Gastroesophageal sphincter (tissue), 4 donors: ENCODE results near the gene SPRR3. TPM values are rescaled to one million over a fixed set of nuclear protein-coding genes. Genes with fewer than 3 reads are reported as not detected.

Experiments used
- ATAC-seq: fragments of 150-250 bp; one replicate; pipeline ENCODE4 v1.9.1; 2016; ENCODE audit warnings: mild to moderate bottlenecking, moderate library complexity
- H3K27ac ChIP-seq, 4 donors: fragments of 200-600 bp; sonication (generic) in 3 of 4; 1 replicate in 3 of 4; 2 replicates in 1 of 4; pipeline ENCODE4 v1.5.1; 2016 to 2019
- H3K27me3 ChIP-seq: fragments of 200-600 bp; sonication (generic); one replicate; pipeline ENCODE4 v1.5.1; 2019
- H3K36me3 ChIP-seq, 2 donors: fragments of 200-600 bp; sonication (generic); one replicate each; pipeline ENCODE4 v1.5.1; 2019; ENCODE audit warnings: control low read depth in 1 of 2
- H3K4me1 ChIP-seq, 3 donors: fragments of 200-600 bp; sonication (generic); 1 replicate in 2 of 3; 2 replicates in 1 of 3; pipeline ENCODE4 v1.5.1; 2016 to 2019; ENCODE audit warnings: control low read depth in 2 of 3
- H3K4me3 ChIP-seq, 2 donors: fragments of 200-600 bp; sonication (generic); one replicate each; pipeline ENCODE4 v1.5.1; 2019; ENCODE audit warnings: mild to moderate bottlenecking in 1 of 2, moderate library complexity in 1 of 2
- H3K9me3 ChIP-seq, 3 donors: fragments of 200-600 bp; sonication (generic); one replicate each; pipeline ENCODE4 v1.5.1; 2017 to 2019; ENCODE audit warnings: control low read depth in 2 of 3
- CTCF ChIP-seq, 4 experiments: fragments of 200-600 bp in 2 of 4; fragments of 450-650 bp in 2 of 4; sonication (generic) in 1 of 4; IDR thresholded peaks; one replicate each; pipeline ENCODE4 v1.5.1; 2017 to 2019; ENCODE audit warnings: antibody characterized with exemption in 4 of 4, mild to moderate bottlenecking in 2 of 4, moderate library complexity in 2 of 4
- EP300 ChIP-seq: sonication (generic); formaldehyde crosslinking; IDR thresholded peaks from one replicate; pipeline ENCODE4 v1.6.1; 2017; ENCODE audit warnings: antibody characterized with exemption, mild to moderate bottlenecking
- POLR2A ChIP-seq, 2 donors: fragments of 450-650 bp; IDR thresholded peaks; one replicate each; pipeline ENCODE4 v1.6.1; 2017; ENCODE audit warnings: antibody characterized with exemption in 2 of 2, mild to moderate bottlenecking in 2 of 2, moderate library complexity in 1 of 2
- POLR2AphosphoS5 ChIP-seq: sonication (generic); formaldehyde crosslinking; IDR thresholded peaks from one replicate; pipeline ENCODE4 v1.6.1; 2017; ENCODE audit warnings: antibody characterized with exemption
- WGBS, 2 donors: methylation state at CpG; one replicate each; pipeline ENCODE4 v1.1.5; 2018; ENCODE audit warnings: low coverage in 1 of 2; 5-methylcytosine and 5-hydroxymethylcytosine counted together
- total RNA-seq, 4 donors: library from RNA; depleted of rRNA; stranded (reverse); fragments of >200 nt; gene quantifications; one replicate each; pipeline ENCODE4 v1.1.0, GENCODE V29; 2016

Gene SPRR3
- total RNA-seq, 4 donors from 2014 or later, result 5.9 to 291 (median 21.5) TPM

GRCh38 chr1:153028766-153029165, 27.2 kb downstream of the SPRR3 start:
- Histone ChIP-seq H3K27ac (no peak overlapping the region), H3K4me1 (no peaks in the 10 kb centered on the region), H3K36me3 (no peaks in the 10 kb centered on the region), H3K9me3 (no peaks in the 10 kb centered on the region), H3K27me3 (no peaks in the 10 kb centered on the region), H3K4me3 (no peak overlapping the region)
- 56 to 58% methylated on average over 1 of the region's 1 CpG for WGBS, 2 donors
- ATAC-seq, result no peak
- TF ChIP-seq EP300 (no peak), POLR2AphosphoS5 (no peak), POLR2A (IDR thresholded peaks at IDR 0.05) (no peak), CTCF (IDR thresholded peaks at IDR 0.05) (no peak)

GRCh38 chr1:153030895-153031294, 29.3 kb downstream of the SPRR3 start, which contains the start of gene SPRR1B:
SPRR1B (plus strand) TSS chr1:153031203; CDS start chr1:153032346, 1,143 bp downstream.
- ATAC-seq, result no peak
- no peak within 1 kb of the TSS for H3K27ac ChIP-seq
- H3K27me3 ChIP-seq, result no peaks in the 10 kb centered on the region
- no peak within 1 kb of the TSS for H3K4me3 ChIP-seq
- H3K9me3 ChIP-seq, result no peaks in the 10 kb centered on the region
- TF ChIP-seq POLR2A (IDR thresholded peaks at IDR 0.05) (no peak), CTCF (IDR thresholded peaks at IDR 0.05) (no peak), EP300 (no peak), POLR2AphosphoS5 (no peak)
- H3K4me1 ChIP-seq, result no peaks in the 10 kb centered on the region
- H3K36me3 ChIP-seq, result no peaks in the 10 kb centered on the region

- no peak overlapping the region for H3K4me3 ChIP-seq
- no peaks in the 10 kb centered on the region for H3K9me3 ChIP-seq
- H3K27ac ChIP-seq, result no peak overlapping the region
- H3K36me3 ChIP-seq, result no peaks in the 10 kb centered on the region
- ATAC-seq, result no peak
- no peak for TF ChIP-seq POLR2AphosphoS5
- TF ChIP-seq POLR2A (IDR thresholded peaks at IDR 0.05), result no peak
- TF ChIP-seq CTCF (IDR thresholded peaks at IDR 0.05), result no peak
- no peak for TF ChIP-seq EP300
- H3K27me3 ChIP-seq, result no peaks in the 10 kb centered on the region
- H3K4me1 ChIP-seq, result no peaks in the 10 kb centered on the region
Measured at GRCh38 chr1:153032073-153032472, 30.5 kb downstream of the SPRR3 start.

GRCh38 chr1:153032677-153033308, 31.2 kb downstream of the SPRR3 start:
- no peaks in the 10 kb centered on the region for H3K27me3 ChIP-seq
- no peak overlapping the region for H3K4me3 ChIP-seq
- no peak overlapping the region for H3K27ac ChIP-seq
- TF ChIP-seq POLR2AphosphoS5, result no peak
- TF ChIP-seq POLR2A (IDR thresholded peaks at IDR 0.05), result no peak
- TF ChIP-seq CTCF (IDR thresholded peaks at IDR 0.05), result no peak
- TF ChIP-seq EP300, result no peak
- no peaks in the 10 kb centered on the region for H3K36me3 ChIP-seq
- H3K9me3 ChIP-seq, result no peaks in the 10 kb centered on the region
- WGBS, 2 donors, result 16 to 38% methylated on average over 2 to 3 of the region's 3 CpGs
- no peak for ATAC-seq
- H3K4me1 ChIP-seq, result no peaks in the 10 kb centered on the region

- no peak for ATAC-seq
- Histone ChIP-seq H3K4me1 (no peaks in the 10 kb centered on the region), H3K4me3 (no peak overlapping the region), H3K27ac (no peak overlapping the region), H3K36me3 (no peaks in the 10 kb centered on the region), H3K9me3 (no peaks in the 10 kb centered on the region), H3K27me3 (no peaks in the 10 kb centered on the region)
- 82 to 100% methylated on average over 1 of the region's 1 CpG for WGBS, 2 donors
- TF ChIP-seq POLR2AphosphoS5 (no peak), CTCF (IDR thresholded peaks at IDR 0.05) (no peak), EP300 (no peak)
Measured at GRCh38 chr1:153035211-153035610, 33.7 kb downstream of the SPRR3 start.
